ENCODE data around the gene MMP10.

Gene MMP10

DNA sequence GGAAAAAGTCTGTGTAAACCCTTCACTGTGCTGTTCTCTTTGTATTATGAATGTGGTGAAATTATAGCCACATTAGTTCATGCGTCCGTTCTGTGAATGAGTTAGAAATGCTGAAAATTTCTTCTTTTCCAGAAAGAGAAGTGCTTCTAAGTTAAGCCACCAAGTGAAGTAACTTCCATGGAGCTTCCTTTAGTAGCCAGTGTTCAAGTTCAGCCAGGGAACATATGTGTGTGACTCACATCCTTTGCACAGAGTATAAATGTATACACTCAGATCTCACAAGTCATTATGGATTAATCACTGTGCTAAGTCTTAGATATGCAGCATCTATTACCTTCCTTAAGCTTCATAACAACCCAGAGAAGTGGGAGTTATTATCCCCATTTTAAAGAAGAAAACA, 52.5 kb downstream of the MMP10 start:
- Histone ChIP-seq H3K4me1 (ENCODE audit: control insufficient read depth, insufficient read depth, low read length) (no peaks in the 10 kb centered on the region), H3K9me3 (ENCODE audit: control insufficient read depth, insufficient read depth, low read depth, low read length) (no peaks in the 10 kb centered on the region), H3K36me3 (ENCODE audit: control insufficient read depth in 2 of 2, insufficient read depth in 1 of 2, low read length in 2 of 2) (no peaks in the 10 kb centered on the region), H3K4me3 (ENCODE audit: low read depth, low read length) (no peak overlapping the region), H3K27ac (ENCODE audit: extremely low read depth, low read depth, low read length) (no peak overlapping the region)
- TF ChIP-seq HOXD13 (CRISPR knock-in tag; IDR thresholded peaks at IDR 0.05; ENCODE audit: borderline replicate concordance) (no peak), ZNF654 (tag by site-specific recombination; IDR thresholded peaks at IDR 0.05; ENCODE audit: low read depth) (no peak), KLF9 (tag by site-specific recombination; IDR thresholded peaks at IDR 0.05; ENCODE audit: low read depth) (no peak), OVOL3 (tag by site-specific recombination; IDR thresholded peaks at IDR 0.05) (no peak), ZNF302 (tag by site-specific recombination; IDR thresholded peaks at IDR 0.05; ENCODE audit: low read depth) (no peak)
- TF ChIP-seq, protein P1, sequence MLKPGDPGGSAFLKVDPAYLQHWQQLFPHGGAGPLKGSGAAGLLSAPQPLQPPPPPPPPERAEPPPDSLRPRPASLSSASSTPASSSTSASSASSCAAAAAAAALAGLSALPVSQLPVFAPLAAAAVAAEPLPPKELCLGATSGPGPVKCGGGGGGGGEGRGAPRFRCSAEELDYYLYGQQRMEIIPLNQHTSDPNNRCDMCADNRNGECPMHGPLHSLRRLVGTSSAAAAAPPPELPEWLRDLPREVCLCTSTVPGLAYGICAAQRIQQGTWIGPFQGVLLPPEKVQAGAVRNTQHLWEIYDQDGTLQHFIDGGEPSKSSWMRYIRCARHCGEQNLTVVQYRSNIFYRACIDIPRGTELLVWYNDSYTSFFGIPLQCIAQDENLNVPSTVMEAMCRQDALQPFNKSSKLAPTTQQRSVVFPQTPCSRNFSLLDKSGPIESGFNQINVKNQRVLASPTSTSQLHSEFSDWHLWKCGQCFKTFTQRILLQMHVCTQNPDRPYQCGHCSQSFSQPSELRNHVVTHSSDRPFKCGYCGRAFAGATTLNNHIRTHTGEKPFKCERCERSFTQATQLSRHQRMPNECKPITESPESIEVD (tag by site-specific recombination; IDR thresholded peaks at IDR 0.05) = no peak
- POLR2A ChIA-PET = no interaction called here
- CTCF ChIA-PET = interaction anchor here (1.0 kb wide), 1 partner anchor 9 kb away, joined by 3 read pairs; no protein-coding TSS in a partner anchor

DNA sequence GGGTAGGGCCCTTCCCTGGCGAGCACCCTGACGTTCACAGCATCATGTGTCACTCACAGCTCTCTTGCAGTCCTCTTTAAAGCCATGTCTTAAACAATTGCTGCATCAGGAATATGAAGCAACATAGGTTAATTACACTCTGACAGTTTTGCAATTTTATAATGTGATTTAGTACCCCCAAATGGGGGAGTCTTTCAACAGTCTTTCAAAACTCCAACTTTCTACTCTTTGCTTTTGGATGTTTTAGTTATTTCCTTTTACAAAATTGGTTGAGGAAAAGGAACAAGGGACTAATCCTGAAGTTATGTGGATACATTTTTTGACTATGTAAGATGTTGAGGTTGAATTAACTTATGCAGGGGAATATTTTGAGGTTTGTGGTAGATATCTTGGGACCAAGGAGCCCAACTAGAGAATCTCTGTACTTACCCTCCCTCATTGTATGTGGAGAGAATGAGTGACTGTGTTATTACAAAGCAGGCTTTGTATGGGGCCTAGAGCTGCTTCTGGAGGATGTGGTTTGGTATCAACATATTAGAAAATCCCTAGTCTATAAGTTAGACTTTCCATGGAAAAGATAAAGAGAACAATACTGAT, 55.4 kb downstream of the MMP10 start, which contains the start of gene MMP8:
Gene MMP8 (minus strand): TSS at position 51 of the 597 bp plus-strand sequence. CDS start 99 bp downstream, outside the sequence.
- POLR2A ChIA-PET = no interaction called here
- H3K36me3 ChIP-seq (ENCODE audit: control insufficient read depth in 2 of 2, insufficient read depth in 1 of 2, low read length in 2 of 2) = no peaks in the 10 kb centered on the region
- CTCF ChIA-PET = interaction anchor here (0.6 kb wide), 1 partner anchor 218 kb away, joined by 3 read pairs; no protein-coding TSS in a partner anchor
- no peak within 1 kb of the TSS for H3K4me3 ChIP-seq (ENCODE audit: low read depth, low read length)
- H3K4me1 ChIP-seq (ENCODE audit: control insufficient read depth, insufficient read depth, low read length) = no peaks in the 10 kb centered on the region
- no peak within 1 kb of the TSS for H3K27ac ChIP-seq (ENCODE audit: extremely low read depth, low read depth, low read length)
- no peaks in the 10 kb centered on the region for H3K9me3 ChIP-seq (ENCODE audit: control insufficient read depth, insufficient read depth, low read depth, low read length)
- no peak for TF ChIP-seq ZNF157 (tag by site-specific recombination; IDR thresholded peaks at IDR 0.05)
- no peak for TF ChIP-seq ZNF114 (tag by site-specific recombination; IDR thresholded peaks at IDR 0.05)
- no peak for TF ChIP-seq ZNF266 (tag by site-specific recombination; IDR thresholded peaks at IDR 0.05; ENCODE audit: low read depth)
- no peak for TF ChIP-seq ZNF624 (tag by site-specific recombination; IDR thresholded peaks at IDR 0.05)
- TF ChIP-seq ZNF76 (tag by site-specific recombination; IDR thresholded peaks at IDR 0.05; ENCODE audit: borderline replicate concordance, low read depth) = no peak
- TF ChIP-seq, protein P2, sequence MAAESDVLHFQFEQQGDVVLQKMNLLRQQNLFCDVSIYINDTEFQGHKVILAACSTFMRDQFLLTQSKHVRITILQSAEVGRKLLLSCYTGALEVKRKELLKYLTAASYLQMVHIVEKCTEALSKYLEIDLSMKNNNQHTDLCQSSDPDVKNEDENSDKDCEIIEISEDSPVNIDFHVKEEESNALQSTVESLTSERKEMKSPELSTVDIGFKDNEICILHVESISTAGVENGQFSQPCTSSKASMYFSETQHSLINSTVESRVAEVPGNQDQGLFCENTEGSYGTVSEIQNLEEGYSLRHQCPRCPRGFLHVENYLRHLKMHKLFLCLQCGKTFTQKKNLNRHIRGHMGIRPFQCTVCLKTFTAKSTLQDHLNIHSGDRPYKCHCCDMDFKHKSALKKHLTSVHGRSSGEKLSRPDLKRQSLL (tag by site-specific recombination; IDR thresholded peaks at IDR 0.05) = no peak
- TF ChIP-seq, protein P3, sequence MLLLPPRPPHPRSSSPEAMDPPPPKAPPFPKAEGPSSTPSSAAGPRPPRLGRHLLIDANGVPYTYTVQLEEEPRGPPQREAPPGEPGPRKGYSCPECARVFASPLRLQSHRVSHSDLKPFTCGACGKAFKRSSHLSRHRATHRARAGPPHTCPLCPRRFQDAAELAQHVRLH (tag by site-specific recombination; IDR thresholded peaks at IDR 0.05) = no peak
- TF ChIP-seq, protein P4, sequence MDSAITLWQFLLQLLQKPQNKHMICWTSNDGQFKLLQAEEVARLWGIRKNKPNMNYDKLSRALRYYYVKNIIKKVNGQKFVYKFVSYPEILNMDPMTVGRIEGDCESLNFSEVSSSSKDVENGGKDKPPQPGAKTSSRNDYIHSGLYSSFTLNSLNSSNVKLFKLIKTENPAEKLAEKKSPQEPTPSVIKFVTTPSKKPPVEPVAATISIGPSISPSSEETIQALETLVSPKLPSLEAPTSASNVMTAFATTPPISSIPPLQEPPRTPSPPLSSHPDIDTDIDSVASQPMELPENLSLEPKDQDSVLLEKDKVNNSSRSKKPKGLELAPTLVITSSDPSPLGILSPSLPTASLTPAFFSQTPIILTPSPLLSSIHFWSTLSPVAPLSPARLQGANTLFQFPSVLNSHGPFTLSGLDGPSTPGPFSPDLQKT (IDR thresholded peaks at IDR 0.05; ENCODE audit: borderline replicate concordance, low read depth, low read length) = no peak
- TF ChIP-seq MZF1 (tag by site-specific recombination; IDR thresholded peaks at IDR 0.05; ENCODE audit: borderline replicate concordance) = no peak
- TF ChIP-seq ZNF830 (tag by site-specific recombination; IDR thresholded peaks at IDR 0.05; ENCODE audit: low read depth) = no peak
- TF ChIP-seq, protein P5, sequence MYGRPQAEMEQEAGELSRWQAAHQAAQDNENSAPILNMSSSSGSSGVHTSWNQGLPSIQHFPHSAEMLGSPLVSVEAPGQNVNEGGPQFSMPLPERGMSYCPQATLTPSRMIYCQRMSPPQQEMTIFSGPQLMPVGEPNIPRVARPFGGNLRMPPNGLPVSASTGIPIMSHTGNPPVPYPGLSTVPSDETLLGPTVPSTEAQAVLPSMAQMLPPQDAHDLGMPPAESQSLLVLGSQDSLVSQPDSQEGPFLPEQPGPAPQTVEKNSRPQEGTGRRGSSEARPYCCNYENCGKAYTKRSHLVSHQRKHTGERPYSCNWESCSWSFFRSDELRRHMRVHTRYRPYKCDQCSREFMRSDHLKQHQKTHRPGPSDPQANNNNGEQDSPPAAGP (tag by site-specific recombination; IDR thresholded peaks at IDR 0.05) = no peak
- no peak for TF ChIP-seq ZNF274 (IDR thresholded peaks at IDR 0.05; ENCODE audit: low read length)
- TF ChIP-seq ZNF274 (tag by site-specific recombination; IDR thresholded peaks at IDR 0.05; ENCODE audit: borderline replicate concordance) = no peak
- no peak for TF ChIP-seq ZNF366 (tag by site-specific recombination; conservative IDR thresholded peaks at IDR 0.05)
